Adrenal gland (tissue), 5 donors: Measurements from ENCODE around the gene HSF2BP.

Experiments used
- CTCF ChIP-seq, 6 experiments: fragments of 450-650 bp in 4 of 6; fragments of 200-600 bp in 2 of 6; sonication (generic) in 1 of 6; IDR thresholded peaks; 1 replicate in 5 of 6; 2 replicates in 1 of 6; pipeline versions ENCODE4 v1.5.1 to v1.8.0; 2016 to 2021; ENCODE audit warnings: antibody characterized with exemption in 6 of 6, mild to moderate bottlenecking in 2 of 6, moderate library complexity in 1 of 6
- POLR2A ChIP-seq, 2 donors: fragments of 450-650 bp; IDR thresholded peaks; one replicate each; pipeline ENCODE4 v1.6.1; 2017; ENCODE audit warnings: antibody characterized with exemption in 2 of 2, mild to moderate bottlenecking in 2 of 2, moderate library complexity in 1 of 2
- donor health status: DM: no; HTN: no; CAD: no.

- TF ChIP-seq CTCF (IDR thresholded peaks at IDR 0.05): no peak
- TF ChIP-seq POLR2A (IDR thresholded peaks at IDR 0.05): no peak
Measured at GRCh38 chr21:43691086-43691795, 32.0 kb upstream of the HSF2BP start.
